Measurements from ENCODE around the gene EPB41L2. TPM values are rescaled to one million over a fixed set of nuclear protein-coding genes. Genes with fewer than 3 reads are reported as not detected.

Gene EPB41L2
- total RNA-seq, 2 donors from 2014 or later = 77.7 to 104 TPM

DNA sequence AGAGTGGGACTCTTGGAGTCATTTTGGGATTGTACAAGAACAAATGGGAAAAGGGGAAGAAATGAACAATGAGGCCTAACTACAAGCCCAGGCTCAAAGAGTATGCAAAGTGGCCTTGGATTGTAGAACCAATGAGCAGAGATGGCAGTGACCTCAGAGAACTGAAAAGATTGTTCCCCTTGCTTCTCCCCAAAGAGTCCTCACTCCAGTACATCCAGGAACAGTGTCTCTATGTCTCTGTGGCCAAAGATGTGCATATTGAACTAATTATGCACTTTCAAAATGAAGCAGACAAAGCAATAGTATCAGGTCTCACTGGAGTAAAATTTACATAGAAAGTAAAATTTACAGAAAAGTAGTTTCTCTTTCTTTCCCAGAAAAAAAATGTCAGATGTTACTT, 154.9 kb downstream of the EPB41L2 start:
- DNase-seq (no peak), ATAC-seq (peak; percentile 41)
- intact Hi-C loops (cut with DNase I, micrococcal nuclease) = no loop called here

DNA sequence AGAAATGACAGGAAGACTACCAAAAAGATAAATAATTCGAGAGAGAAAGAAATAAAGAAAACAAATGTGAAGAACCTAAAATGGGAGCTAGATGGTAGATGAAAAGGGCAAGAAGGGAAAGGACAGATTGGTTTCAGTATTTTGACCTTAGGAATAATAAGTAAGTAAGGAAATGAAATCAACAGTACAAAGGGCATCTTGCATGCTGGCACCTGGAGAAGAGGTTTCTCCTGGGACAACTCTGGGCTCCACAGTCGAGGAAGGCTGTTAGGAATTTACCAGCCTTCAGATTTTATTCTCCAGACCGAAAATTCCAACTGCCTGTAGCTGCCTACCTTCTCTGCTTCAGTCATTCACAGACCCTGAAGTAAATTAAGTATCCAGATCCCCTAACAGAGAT, 155.4 kb downstream of the EPB41L2 start:
- intact Hi-C loops (cut with DNase I, micrococcal nuclease) = no loop called here
- ATAC-seq (peak; percentile 98), DNase-seq (no peak)

DNA sequence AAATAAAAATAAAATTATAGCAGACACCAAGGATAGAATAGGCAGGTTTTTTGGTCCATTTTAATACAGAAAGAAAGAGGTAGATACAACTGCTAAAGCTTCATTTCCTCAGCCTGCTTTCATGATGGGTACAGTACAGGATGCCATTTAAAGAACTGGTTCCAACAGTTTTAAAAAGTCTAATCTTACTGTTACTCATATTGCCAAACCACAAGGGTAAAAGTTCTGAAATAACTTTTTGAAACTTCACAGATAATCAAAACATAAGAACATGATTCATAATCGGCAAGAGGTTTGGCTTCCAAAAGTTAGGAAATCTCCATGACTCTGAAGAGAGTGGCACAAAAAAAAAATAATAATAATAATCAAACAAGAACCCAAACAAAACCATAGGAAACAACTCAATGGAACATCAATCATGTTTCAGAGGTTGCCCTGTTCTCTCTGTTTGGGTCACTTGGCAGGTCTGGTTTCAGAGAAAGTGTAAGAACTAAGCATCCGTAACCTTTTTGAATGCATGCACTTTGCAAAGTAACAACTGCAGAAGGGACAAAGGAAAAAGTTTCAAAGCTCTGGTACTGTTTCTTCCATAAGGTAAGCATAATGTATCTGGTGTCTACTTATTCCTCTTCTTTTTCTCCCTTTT, 156.2 kb downstream of the EPB41L2 start:
- intact Hi-C loops (cut with DNase I, micrococcal nuclease) = no loop called here
- DNase-seq = no peak
- no peak for ATAC-seq

DNA sequence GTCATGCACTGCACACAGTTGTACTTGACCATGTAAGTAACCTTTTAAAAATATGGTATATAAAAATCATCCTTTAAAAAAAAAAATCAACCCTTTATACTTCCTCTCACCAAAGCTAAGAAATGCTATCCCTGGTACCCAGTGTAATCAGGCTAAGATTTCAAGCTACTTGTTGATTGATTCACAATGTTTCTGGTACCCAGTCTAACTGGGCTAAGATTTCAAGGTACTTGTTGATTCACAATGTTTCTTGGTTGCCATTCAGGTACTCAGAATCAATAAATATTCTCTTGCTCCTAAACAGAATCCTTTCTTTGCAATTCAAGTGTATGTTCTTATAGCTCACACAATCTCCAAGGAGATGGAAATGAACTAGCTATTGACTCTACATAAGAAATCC, 159.4 kb downstream of the EPB41L2 start:
- intact Hi-C loops (cut with DNase I, micrococcal nuclease) = no loop called here
- DNase-seq (no peak), ATAC-seq (no peak)

DNA sequence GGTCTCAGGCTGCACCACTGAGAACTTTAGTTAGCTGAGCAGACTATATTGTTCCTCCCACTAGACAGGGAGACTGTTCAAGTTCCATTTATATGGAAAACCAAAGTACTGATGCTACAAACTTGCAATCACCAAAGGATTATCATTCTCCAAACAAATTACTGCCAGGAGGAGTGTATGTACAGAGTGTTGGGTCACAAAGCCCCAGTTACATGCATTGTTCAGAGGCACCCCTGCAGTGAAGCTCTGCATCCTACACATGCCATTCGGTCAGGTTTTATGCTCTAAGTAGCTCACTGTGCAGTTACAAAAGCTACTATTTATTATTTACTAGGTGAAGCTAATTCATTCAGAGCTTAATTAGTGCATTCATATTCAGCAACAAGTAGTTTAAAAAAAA, 160.0 kb downstream of the EPB41L2 start:
- no peak for ATAC-seq
- intact Hi-C loops (cut with DNase I, micrococcal nuclease) = no loop called here
- DNase-seq = no peak

DNA sequence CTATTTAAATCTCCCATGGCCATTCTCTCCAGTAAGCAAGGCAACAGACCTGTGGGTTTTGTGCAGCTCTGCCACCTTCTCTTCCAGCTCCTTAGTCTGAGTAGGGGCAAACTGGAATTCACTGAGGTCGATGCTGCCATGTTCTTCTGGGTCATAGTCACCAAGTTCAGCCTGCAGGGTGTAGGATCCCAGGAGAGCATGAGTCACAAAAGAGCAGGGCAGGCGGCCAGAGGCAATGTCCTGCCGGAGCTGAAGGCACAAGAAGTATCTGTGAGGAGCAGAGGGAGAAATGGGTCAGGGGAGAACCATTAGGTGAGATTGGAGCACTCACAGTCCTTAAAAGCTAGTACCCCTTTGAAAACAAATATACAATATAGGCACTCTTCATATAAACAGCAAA, 162.1 kb downstream of the EPB41L2 start:
- intact Hi-C loops (cut with DNase I, micrococcal nuclease) = no loop called here
- DNase-seq (no peak), ATAC-seq (no peak)

DNA sequence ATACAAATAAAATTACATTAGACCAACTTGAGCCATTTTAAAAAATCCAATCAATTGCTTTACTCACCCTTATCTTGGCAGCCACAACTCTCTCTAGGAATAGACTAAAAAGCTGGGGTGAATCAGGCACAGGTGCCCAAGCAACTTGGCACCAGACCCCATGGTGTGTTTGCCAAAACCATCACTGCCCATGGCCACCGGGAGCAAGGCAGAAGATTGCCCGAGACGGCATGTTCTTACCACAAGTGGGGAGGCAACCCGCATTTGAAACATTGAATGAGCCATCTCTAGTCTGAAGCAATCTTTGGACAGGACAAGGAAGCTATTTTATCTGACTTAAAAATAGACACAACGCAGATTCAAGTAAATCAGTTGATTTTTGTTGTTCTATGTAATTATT, 166.8 kb downstream of the EPB41L2 start:
- intact Hi-C loops (cut with DNase I, micrococcal nuclease) = no loop called here
- DNase-seq = no peak
- no peak for ATAC-seq

DNA sequence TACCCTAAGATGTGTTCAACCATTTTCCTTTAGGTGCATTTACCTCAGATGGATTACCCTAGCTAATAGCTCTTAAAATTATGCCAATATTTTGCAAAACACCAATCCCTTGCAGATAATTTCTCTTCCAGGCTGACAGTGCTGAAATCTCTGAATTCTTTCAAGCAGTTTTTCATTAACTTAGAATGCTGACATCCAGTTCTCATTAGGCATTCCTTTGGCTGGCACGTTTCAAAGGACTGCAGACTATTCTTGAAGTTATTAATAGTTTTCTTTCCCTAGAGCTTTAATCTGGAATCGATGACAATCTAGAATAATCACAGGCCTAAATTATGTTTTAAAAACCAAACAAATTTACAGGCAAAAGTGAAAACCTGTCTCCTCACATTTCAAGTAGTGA, 167.5 kb downstream of the EPB41L2 start:
- intact Hi-C loops (cut with DNase I, micrococcal nuclease) = no loop called here
- DNase-seq (no peak), ATAC-seq (no peak)

DNA sequence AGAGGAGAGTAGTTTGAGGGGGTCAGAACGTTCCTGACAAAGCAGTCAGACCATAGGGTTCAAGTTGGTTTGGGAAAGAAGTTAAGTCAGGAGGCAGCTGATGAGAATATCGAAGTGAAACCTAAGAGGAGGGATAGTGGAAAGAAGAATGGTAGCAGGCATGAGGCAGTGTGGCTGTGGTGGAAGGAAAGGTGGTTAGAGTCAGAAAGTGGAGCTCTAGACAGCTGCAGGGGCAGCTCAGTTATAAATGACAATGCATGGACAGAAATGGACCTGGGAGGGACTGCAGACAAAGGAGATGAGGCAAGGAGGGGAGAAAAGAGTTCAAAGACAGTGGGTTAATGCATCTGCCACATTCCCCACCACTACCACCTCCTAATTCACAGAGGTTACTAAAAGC, 169.3 kb downstream of the EPB41L2 start:
- ATAC-seq = no peak
- intact Hi-C loops (cut with DNase I, micrococcal nuclease) = no loop called here
- DNase-seq = no peak

DNA sequence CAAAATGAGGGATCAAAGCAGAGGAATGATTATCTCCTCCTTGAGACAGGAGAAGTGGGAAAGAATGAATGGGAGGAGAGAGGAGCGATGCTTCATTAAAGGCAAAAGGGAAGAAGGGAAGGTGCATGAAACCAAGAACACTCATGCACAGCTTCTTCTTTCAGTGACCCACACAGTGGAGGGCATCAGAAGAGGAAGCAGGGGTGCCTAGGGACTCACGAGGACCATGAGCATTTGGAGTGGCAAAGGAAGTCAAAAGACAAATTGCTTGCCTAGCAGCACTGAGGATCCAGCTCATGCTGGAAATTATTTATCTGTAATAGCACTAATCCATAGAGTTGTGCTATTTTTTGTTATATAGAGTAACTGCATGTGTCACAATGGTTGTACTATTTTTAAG, 169.8 kb downstream of the EPB41L2 start:
- intact Hi-C loops (cut with DNase I, micrococcal nuclease) = no loop called here
- no peak for DNase-seq
- no peak for ATAC-seq

DNA sequence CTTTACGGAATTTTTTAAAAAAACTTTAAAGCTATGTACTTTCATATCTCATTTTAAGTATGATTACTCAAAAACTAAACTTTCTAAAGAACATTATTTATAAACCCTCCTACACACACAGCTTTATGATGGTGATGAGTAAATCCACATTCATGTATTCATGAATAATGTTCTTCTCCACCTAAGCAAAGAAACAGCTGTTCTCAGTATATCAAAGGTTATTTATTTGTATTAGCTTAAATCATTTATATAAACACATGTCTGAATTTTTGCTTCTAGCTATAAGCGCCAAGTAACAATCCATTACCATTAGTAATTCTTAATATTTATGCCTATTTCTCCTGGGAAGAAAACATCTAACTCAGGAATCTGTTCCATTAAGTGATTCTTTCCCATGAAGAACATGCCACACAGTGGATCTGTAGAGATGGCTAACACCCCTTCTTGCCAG, 172.5 kb downstream of the EPB41L2 start:
- DNase-seq = no peak

DNA sequence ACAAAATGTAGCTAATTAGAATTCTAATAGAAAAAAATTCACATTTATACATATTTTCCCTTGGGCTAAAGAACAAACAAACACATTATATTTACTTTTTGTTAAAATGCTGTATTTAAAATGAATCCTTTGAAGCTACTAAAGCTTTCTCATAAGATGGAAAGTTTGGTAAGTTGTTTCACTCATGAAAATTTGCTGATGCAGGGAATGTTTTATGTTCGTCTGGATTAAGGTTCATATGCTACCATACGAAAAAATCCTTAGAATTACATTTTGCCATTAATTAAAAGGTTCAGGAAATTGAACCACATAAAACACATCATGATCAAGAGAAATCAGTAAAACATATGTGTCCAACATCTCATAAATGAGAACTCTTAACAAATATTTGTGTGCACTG, 173.6 kb downstream of the EPB41L2 start:
- intact Hi-C loops (cut with DNase I, micrococcal nuclease) = loop anchor here in 1 of 2 donors (5.0 kb wide), 1 partner anchor 228 kb away; no protein-coding TSS in a partner anchor
- no peak for ATAC-seq

More for the DNA sequence above, 172.5 kb downstream of the EPB41L2 start:
- no peak for ATAC-seq
- intact Hi-C loops (cut with DNase I, micrococcal nuclease) = no loop called here

DNA sequence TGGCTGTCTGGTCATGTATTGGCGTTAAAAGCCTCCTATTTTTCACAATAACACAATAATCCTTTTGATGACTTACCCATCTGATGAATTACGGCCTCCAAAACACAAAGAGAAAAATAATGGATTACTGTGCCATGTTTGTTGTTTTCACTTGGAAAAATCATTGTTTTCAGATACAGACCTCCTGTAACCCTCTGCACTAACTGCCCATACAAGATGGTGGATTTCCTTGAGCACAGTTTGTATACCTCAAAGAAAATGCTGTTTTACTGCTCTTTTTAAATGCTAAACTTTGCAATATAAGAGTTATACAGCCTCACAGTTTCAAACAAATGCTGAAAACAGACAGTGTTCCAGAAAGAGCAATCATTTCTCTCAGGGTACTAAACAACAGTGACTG, 174.8 kb downstream of the EPB41L2 start:
- intact Hi-C loops (cut with DNase I, micrococcal nuclease) = loop anchor here in 1 of 2 donors (5.0 kb wide), 1 partner anchor 229 kb away; no protein-coding TSS in a partner anchor
- no peak for DNase-seq
- no peak for ATAC-seq

More for the DNA sequence above, 173.6 kb downstream of the EPB41L2 start:
- DNase-seq = no peak

DNA sequence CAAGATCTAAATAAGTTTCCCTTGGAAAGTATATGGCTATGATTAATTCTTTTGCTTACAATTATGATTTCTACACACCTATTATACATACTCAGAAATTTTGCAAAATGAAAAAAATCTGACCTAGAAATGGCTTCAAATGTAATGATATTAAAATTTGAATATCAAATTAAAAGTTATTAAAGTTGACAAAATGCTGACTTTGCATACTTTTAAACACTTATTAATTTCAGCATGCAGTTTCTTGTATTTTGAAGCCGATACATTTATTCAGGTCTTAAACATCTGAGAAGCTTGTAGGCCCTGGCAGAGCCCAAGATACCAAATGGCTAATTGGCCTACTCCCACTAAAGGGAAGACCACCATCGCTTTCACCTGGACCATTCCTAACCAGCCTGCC, 176.1 kb downstream of the EPB41L2 start:
- no peak for DNase-seq
- no peak for ATAC-seq
- intact Hi-C loops (cut with DNase I, micrococcal nuclease) = loop anchor here in 1 of 2 donors (5.0 kb wide), 1 partner anchor 230 kb away; no protein-coding TSS in a partner anchor

DNA sequence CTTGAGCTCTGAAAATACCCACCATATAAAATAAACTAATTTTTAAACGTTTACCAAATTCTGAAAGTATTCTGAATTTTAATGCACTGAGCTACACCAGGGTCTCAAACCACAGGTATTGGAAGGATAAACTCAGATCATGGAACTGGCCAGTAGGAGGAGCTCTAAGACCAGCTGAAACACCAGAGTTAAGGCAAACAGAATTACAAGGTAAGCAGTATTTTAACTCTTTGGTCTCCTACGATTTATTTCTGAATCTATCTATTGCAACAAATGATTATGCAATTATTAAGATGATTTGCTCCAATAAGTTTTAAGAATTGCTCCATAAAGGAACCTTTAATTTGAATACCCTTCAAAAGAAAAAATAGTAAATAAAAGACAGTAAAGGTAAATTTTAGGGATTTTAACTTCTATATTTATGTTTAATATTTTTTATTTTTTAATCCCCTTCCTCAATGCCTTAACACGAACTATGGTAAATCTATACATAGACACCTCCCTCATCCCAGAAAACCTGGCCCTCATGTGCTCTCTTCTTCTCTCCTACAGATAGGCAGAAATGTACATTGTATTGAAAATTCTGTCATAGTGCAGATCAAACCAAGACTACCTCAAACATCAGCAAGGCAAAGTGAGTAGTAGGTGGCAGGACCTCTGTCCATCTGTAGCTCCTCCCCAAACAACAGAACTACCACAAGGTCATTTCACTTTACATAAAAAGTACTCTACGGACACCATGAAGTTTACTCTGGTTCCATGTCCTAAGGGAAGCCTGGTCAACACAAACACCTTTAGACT, 177.5 kb downstream of the EPB41L2 start:
- ATAC-seq (peak; percentile 86), DNase-seq (peak; percentile 32 to 73)
- intact Hi-C loops (cut with DNase I, micrococcal nuclease) = loop anchor here (2.0 to 5.0 kb wide), 2 partner anchors 231 to 232 kb away; no protein-coding TSS in a partner anchor

DNA sequence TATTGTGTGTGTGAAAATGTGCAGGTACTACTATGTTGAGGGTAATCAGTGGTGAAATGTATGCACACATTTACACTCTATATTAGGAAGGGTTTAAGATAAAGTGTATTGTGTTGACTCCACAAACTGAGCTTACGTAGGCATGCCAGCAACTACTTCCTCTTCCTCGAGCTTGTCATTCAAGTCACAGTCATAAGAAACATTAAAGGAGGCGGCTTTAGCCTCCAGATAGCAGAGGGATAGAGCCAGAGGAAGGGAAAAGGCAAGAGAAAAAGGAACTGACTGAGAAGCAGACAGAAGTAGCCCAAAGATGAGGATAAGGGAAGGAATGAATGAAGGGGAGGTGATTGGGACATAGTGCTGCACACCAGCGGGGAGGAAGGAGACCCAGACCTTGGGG, 180.7 kb downstream of the EPB41L2 start:
- intact Hi-C loops (cut with DNase I, micrococcal nuclease) = no loop called here
- ATAC-seq = peak; percentile 88

DNA sequence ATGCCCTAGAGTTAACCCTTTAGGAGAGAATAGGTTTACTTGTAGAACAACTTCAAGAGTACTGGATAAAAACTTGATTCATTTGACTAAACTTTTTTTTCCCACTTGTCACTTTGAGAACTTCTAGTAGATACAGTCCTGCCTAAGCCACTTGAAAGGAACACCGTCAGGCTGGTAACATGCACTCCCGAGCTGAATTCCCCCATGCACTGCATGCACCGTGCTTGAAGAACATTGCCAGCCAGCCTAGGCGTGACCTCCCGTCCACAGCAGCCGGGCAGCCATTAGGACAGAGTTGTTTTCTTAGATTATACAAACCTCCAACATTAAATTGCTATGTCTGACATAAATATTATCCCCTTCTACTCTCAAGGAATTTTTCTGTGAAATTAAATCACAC, 183.2 kb downstream of the EPB41L2 start:
- intact Hi-C loops (cut with DNase I, micrococcal nuclease) = no loop called here
- ATAC-seq = no peak
- DNase-seq = no peak

More for the DNA sequence above, 180.7 kb downstream of the EPB41L2 start:
- DNase-seq = no peak

DNA sequence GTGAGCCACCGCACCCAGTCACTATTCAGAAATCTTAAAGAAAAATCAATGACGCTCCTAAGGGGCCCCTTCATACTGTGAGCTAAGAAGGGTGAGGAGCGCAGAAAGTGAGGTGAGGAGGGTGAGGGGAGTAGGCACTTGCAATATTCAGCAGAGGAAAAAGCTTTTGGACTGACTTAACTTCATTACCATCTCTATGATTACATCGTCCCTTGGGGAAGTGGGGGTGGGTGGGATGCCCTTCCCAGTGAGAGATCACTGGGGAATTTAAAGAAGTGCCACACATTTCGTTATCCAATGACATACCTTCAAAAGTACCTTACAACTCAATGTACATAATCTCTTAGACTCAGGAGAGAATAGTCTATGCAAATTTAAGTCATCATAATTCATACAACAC, 189.3 kb downstream of the EPB41L2 start:
- intact Hi-C loops (cut with DNase I, micrococcal nuclease) = loop anchor here in 1 of 2 donors (5.0 kb wide), 1 partner anchor 551 kb away; no protein-coding TSS in a partner anchor
- DNase-seq (no peak), ATAC-seq (no peak)

DNA sequence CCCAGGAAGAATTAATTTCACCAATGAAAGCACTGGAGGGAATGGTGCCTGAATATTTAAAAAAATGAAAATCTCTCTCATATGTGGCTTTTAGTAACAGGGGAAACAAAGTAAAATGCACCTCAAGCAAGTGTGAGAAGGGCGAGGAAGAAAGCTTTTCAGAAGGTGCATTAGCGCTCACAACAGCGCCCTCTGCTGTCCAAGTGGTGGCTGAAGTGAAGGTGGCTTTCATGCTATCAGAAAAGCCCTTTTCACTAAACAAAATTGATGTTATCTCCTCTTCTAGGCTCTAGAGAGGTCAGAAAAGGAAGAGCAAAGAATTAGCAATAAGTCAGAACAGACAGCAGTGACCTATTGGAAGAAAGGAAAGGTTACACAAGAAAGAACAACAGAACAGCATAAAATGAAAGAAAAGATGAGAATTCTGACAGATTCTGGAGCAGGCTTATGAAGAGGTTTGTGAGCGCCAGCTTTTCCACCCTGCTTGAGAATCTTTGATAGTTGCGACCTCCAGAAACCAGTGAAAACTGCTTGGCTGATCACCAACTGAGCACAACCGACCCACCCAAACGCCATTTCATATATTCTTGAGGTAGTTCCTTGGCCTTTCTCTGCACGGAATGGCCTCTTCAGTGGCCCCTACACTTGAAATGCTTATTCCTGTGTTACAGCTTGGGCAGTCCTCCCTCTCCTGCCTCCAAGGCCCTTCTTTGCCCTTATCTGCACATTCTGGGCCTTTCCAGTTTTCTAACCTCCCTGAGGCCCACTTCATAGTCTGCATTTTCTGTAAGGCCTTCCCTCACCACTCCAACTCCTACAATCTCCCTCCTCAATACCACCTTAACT, 190.6 kb downstream of the EPB41L2 start:
- peak; percentile 63 for ATAC-seq
- intact Hi-C loops (cut with DNase I, micrococcal nuclease) = loop anchor here in 1 of 2 donors (5.0 kb wide), 1 partner anchor 550 kb away; no protein-coding TSS in a partner anchor

More for the DNA sequence above, 190.6 kb downstream of the EPB41L2 start:
- DNase-seq = peak; percentile 36 to 89
